Fibroblast of mammary gland (primary cell): ENCODE data around the gene LLCFC1.

Experiments used
- DNase-seq: peaks from one replicate; pipeline ENCODE4 v3.0.0-alpha.2; 2010; ENCODE audit warnings: low read depth
- H3K4me3 ChIP-seq: 2 replicates; pipeline ENCODE4 v1.5.1; 2011; ENCODE audit warnings: low read depth, mild to moderate bottlenecking, low read length, moderate library complexity; ENCODE audit not compliant: control insufficient read depth
- CTCF ChIP-seq: conservative IDR thresholded peaks from 2 replicates; pipeline ENCODE4 v1.5.1; 2011; ENCODE audit warnings: low read depth, low read length, inconsistent platforms; ENCODE audit not compliant: control insufficient read depth, insufficient read depth

Gene LLCFC1

GRCh38 chr7:142948603-142949002 lies 9.3 kb downstream of the LLCFC1 start:
- DNase-seq: no peak
- TF ChIP-seq CTCF: no peak

GRCh38 chr7:142950235-142950634 lies 11.0 kb downstream of the LLCFC1 start:
- DNase-seq: no peak
- TF ChIP-seq CTCF: no peak
- no peak overlapping the region for H3K4me3 ChIP-seq

More at GRCh38 chr7:142948603-142949002, 9.3 kb downstream of the LLCFC1 start:
- no peak overlapping the region for H3K4me3 ChIP-seq

- H3K4me3 ChIP-seq: no peak overlapping the region
- DNase-seq: no peak
- TF ChIP-seq CTCF: no peak
Observed at GRCh38 chr7:142954680-142955268, 15.5 kb downstream of the LLCFC1 start.

GRCh38 chr7:142956951-142957623 lies 17.8 kb downstream of the LLCFC1 start:
- H3K4me3 ChIP-seq: no peak overlapping the region
- DNase-seq: no peak
- TF ChIP-seq CTCF: no peak

DNA sequence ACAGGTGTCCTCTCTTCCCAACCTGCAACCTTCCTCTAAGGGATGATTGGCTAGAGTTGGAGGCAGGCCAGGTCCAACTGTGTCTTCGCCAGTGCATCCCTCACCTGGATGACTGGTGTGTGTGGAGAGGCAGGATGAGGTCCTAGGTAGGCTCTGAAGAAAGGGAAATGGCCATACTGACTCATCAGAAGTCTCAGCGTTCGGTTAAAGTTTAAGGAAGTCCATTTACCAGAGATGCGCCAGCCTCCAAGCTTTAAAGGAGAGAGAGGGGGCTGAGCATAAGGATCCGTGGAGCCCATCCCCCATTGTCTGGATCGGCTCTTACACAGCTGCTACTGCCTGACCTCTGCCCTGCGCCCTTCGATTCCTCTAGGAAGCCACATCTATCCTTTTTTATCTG lies 18.4 kb downstream of the LLCFC1 start:
- TF ChIP-seq CTCF: no peak
- no peak for DNase-seq
- H3K4me3 ChIP-seq: no peak overlapping the region

DNA sequence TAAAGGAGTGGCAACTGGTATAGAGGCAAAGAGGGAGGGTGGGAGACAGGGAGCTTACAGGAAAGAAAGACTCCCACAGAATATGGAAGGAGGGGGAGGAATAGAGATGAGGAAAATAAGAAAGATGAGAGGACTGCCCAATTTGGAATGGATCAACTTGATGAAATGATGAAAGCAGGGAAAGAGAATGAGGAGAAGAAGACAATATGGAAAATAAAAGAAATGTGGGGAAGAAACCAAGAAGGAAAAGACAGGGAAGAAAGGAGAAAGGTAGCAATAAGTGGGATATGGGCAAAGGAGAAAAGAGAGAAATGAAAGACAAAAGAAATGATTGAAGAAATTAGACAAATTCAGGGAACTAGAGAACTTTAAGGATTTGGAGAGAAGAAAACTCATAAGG lies 19.9 kb downstream of the LLCFC1 start:
- no peak for TF ChIP-seq CTCF
- H3K4me3 ChIP-seq: no peak overlapping the region
- no peak for DNase-seq

GRCh38 chr7:142960955-142961512 lies 21.8 kb downstream of the LLCFC1 start:
- no peak overlapping the region for H3K4me3 ChIP-seq
- TF ChIP-seq CTCF: no peak
- no peak for DNase-seq
